MCF 10A (cell line): ENCODE results near the gene RPE. TPM values are rescaled to one million over a fixed set of nuclear protein-coding genes. Genes with fewer than 3 reads are reported as not detected.
A peak's percentile ranks its signal among the peaks of the same experiment; 100 is the strongest.

ENCODE experiments used
- Bru-seq: library from RNA; stranded (reverse); fragments of 400-500 nt; gene quantifications from one replicate; lab custom pipeline; 2021; lab: Mats Ljungman, UMichigan
- BruChase-seq, 2 experiments: library from RNA; stranded (reverse); fragments of 400-500 nt; gene quantifications; one replicate each; lab custom pipeline; 2021; lab: Mats Ljungman, UMichigan
- BruUV-seq: library from RNA; stranded (reverse); fragments of 400-500 nt; replicated peaks from 2 replicates; lab custom pipeline; 2021; lab: Mats Ljungman, UMichigan
- CTCF ChIA-PET: fragments of 300-600 bp; sonication (Branson Sonifier 250); formaldehyde crosslinking; extraction: SDS; loops from one replicate; lab custom pipeline; 2021; ENCODE audit warnings: antibody characterized with exemption, inconsistent platforms; lab: Yijun Ruan, JAX
- POLR2A ChIA-PET: fragments of 300-600, 350-650 bp; sonication (Branson Sonifier 250); formaldehyde crosslinking; extraction: SDS; loops from one replicate; lab custom pipeline; 2020; ENCODE audit warnings: antibody characterized with exemption, inconsistent platforms; lab: Yijun Ruan, JAX
- DNase-seq: peaks from one replicate; pipeline ENCODE4 v3.0.0-alpha.2; 2018; ENCODE audit not compliant: unreplicated experiment
- H3K27ac Mint-ChIP-seq: one replicate; pipeline ENCODE4 v1.8.0; 2022; ENCODE audit warnings: mild to moderate bottlenecking, low read depth, mixed read lengths; ENCODE audit not compliant: unreplicated experiment
- H3K27me3 Mint-ChIP-seq: one replicate; pipeline ENCODE4 v1.8.0; 2022; ENCODE audit warnings: mixed read lengths; ENCODE audit not compliant: insufficient read depth, unreplicated experiment
- H3K36me3 Mint-ChIP-seq: one replicate; pipeline ENCODE4 v1.8.0; 2022; ENCODE audit warnings: mild to moderate bottlenecking, moderate library complexity, mixed read lengths; ENCODE audit not compliant: insufficient read depth, unreplicated experiment
- H3K4me1 Mint-ChIP-seq: one replicate; pipeline ENCODE4 v1.8.0; 2022; ENCODE audit warnings: mixed read lengths; ENCODE audit not compliant: insufficient read depth, unreplicated experiment
- H3K4me3 Mint-ChIP-seq: one replicate; pipeline ENCODE4 v1.8.0; 2022; ENCODE audit warnings: mild to moderate bottlenecking, moderate library complexity, mixed read lengths; ENCODE audit not compliant: unreplicated experiment
- H3K9me3 Mint-ChIP-seq: one replicate; pipeline ENCODE4 v1.8.0; 2022; ENCODE audit warnings: mixed read lengths; ENCODE audit not compliant: unreplicated experiment
- CTCF ChIP-seq: fragments of 200-600 bp; IDR thresholded peaks from one replicate; pipeline ENCODE4 v1.8.0; 2022; ENCODE audit warnings: antibody characterized with exemption, mild to moderate bottlenecking; ENCODE audit not compliant: unreplicated experiment
- intact Hi-C: fragments of 100-400 bp; cut with micrococcal nuclease; formaldehyde crosslinking; loops from 2 replicates; pipeline ENCODE4 v1.14.1; 2022
- long read RNA-seq: library from polyadenylated mRNA; stranded (forward); transcript quantifications from one replicate; pipeline ENCODE4 v2.0.0, GENCODE V29; 2022
- total RNA-seq: library from RNA; stranded (reverse); gene quantifications from 2 replicates; pipeline ENCODE4 v1.2.3, GENCODE V29; 2022

The RPE gene
- total RNA-seq: 90.6 and 92.1 TPM in 2 replicates
- Bru-seq, nascent RNA: percentile 97 among the genes with signal in this experiment
- percentile 94 among the genes with signal in this experiment for BruChase-seq, experiment 1, labeled RNA remaining after a 6-hour chase
- percentile 98 among the genes with signal in this experiment for BruChase-seq, experiment 2, labeled RNA remaining after a 2-hour chase
- long read RNA-seq, transcript RPE-210 (5 exons, 796 nt): minor isoform, 26 of 273 reads
- long read RNA-seq, transcript RPE-205 (7 exons, 925 nt): minor isoform, 10 of 273 reads
- long read RNA-seq, transcript RPE-207 (6 exons, 858 nt): minor isoform, 6 of 273 reads
- long read RNA-seq, transcript RPE-202 (6 exons, 2,569 nt): major isoform, 204 of 273 reads
- long read RNA-seq, partial matches to known transcripts: 3 of 273 reads
- long read RNA-seq, other reads (novel, unspliced or antisense): 11 of 273 reads

GRCh38 chr2:210002158-210003157, at the start of gene RPE:
TSS of gene RPE (plus strand) at chr2:210002638. CDS start at chr2:210002662, 24 bp downstream.
- ChIA-PET CTCF (interaction anchor here (0.7 to 1.1 kb wide), 3 partner anchors 36 to 268 kb away, joined by 3 to 4 read pairs (median 4); no protein-coding TSS in a partner anchor), POLR2A (interaction anchor here (0.7 to 1.9 kb wide), 8 partner anchors 9 to 219 kb away, joined by 3 to 14 read pairs (median 4); partner anchors contain the start of gene KANSL1L)
- intact Hi-C loops: loop anchor here (2.0 kb wide), 1 partner anchor 168 kb away; the partner anchor contains the start of gene KANSL1L
- peak within 1 kb of the TSS; percentile 91 for H3K4me3 Mint-ChIP-seq
- DNase-seq: peak; percentile 96
- peak within 1 kb of the TSS; percentile 91 for H3K27ac Mint-ChIP-seq
- H3K27me3 Mint-ChIP-seq: no peaks in the 10 kb centered on the region
- BruUV-seq: TSS peak; percentile 45
- H3K4me1 Mint-ChIP-seq: peaks cover 34% of the 10 kb centered on the region
- H3K36me3 Mint-ChIP-seq: no peaks in the 10 kb centered on the region
- TF ChIP-seq CTCF: no peak
- no peaks in the 10 kb centered on the region for H3K9me3 Mint-ChIP-seq

- Mint-ChIP-seq H3K27me3 (no peaks in the 10 kb centered on the region), H3K4me3 (no peak overlapping the region), H3K9me3 (peaks cover 8% of the 10 kb centered on the region), H3K4me1 (no peaks in the 10 kb centered on the region), H3K36me3 (no peaks in the 10 kb centered on the region), H3K27ac (no peak overlapping the region)
- no peak for DNase-seq
- BruUV-seq: no TSS peak
- TF ChIP-seq CTCF: no peak
- CTCF ChIA-PET: no interaction called here
- intact Hi-C loops: no loop called here
- POLR2A ChIA-PET: interaction anchor here (0.6 to 1.1 kb wide), 2 partner anchors 10 to 387 kb away, joined by 3 read pairs; no protein-coding TSS in a partner anchor
These were observed 46.2 kb upstream of the RPE start for GRCh38 chr2:209956271-209956670.

- H3K36me3 Mint-ChIP-seq: no peaks in the 10 kb centered on the region
- H3K27me3 Mint-ChIP-seq: no peaks in the 10 kb centered on the region
- no TSS peak for BruUV-seq
- H3K4me3 Mint-ChIP-seq: no peak overlapping the region
- no peak for DNase-seq
- no peaks in the 10 kb centered on the region for H3K4me1 Mint-ChIP-seq
- no peaks in the 10 kb centered on the region for H3K9me3 Mint-ChIP-seq
- ChIA-PET POLR2A (interaction anchor here (1.5 kb wide), 1 partner anchor 9 kb away, joined by 3 read pairs; no protein-coding TSS in a partner anchor), CTCF (interaction anchor here (0.6 to 2.5 kb wide), 6 partner anchors 19 to 624 kb away, joined by 3 to 11 read pairs (median 4); no protein-coding TSS in a partner anchor)
- no peak overlapping the region for H3K27ac Mint-ChIP-seq
- intact Hi-C loops: no loop called here
- no peak for TF ChIP-seq CTCF
These were observed 44.4 kb upstream of the RPE start for GRCh38 chr2:209958016-209958415.
